Fibroblast of upper back skin (primary cell): ENCODE measurements around the gene SLC7A11.

Source experiments
- DNase-seq: peaks from one replicate; pipeline ENCODE4 v3.0.0-alpha.2; 2013

Gene SLC7A11

GRCh38 chr4:138242076-138242833 lies at the start of gene SLC7A11:
Gene SLC7A11 (minus strand): TSS chr4:138242349. CDS start chr4:138242069, 280 bp downstream.
- DNase-seq, result peak; percentile 99

GRCh38 chr4:138291431-138291830 lies 49.3 kb upstream of the SLC7A11 start:
- DNase-seq, result no peak

GRCh38 chr4:138290805-138291204 lies 48.7 kb upstream of the SLC7A11 start:
- no peak for DNase-seq

GRCh38 chr4:138279286-138279685 lies 37.1 kb upstream of the SLC7A11 start:
- no peak for DNase-seq

- no peak for DNase-seq
Observed at GRCh38 chr4:138277133-138277532, 35.0 kb upstream of the SLC7A11 start.

- peak; percentile 71 for DNase-seq
Observed at GRCh38 chr4:138275963-138276621, 33.9 kb upstream of the SLC7A11 start.

GRCh38 chr4:138275216-138275615 lies 33.1 kb upstream of the SLC7A11 start:
- no peak for DNase-seq

- no peak for DNase-seq
Observed at GRCh38 chr4:138269175-138269574, 27.0 kb upstream of the SLC7A11 start.

GRCh38 chr4:138267835-138268234 lies 25.7 kb upstream of the SLC7A11 start:
- DNase-seq, result no peak

GRCh38 chr4:138266948-138267347 lies 24.8 kb upstream of the SLC7A11 start:
- DNase-seq, result no peak

GRCh38 chr4:138263247-138263816 lies 21.2 kb upstream of the SLC7A11 start:
- DNase-seq, result no peak

- DNase-seq, result no peak
Observed at GRCh38 chr4:138262469-138262868, 20.3 kb upstream of the SLC7A11 start.

GRCh38 chr4:138262030-138262429 lies 19.9 kb upstream of the SLC7A11 start:
- DNase-seq, result no peak

- peak; percentile 68 for DNase-seq
Observed at GRCh38 chr4:138259824-138260223, 17.7 kb upstream of the SLC7A11 start.

- peak; percentile 36 for DNase-seq
Observed at GRCh38 chr4:138259271-138259670, 17.1 kb upstream of the SLC7A11 start.

GRCh38 chr4:138256608-138257007 lies 14.5 kb upstream of the SLC7A11 start:
- no peak for DNase-seq

GRCh38 chr4:138255917-138256597 lies 13.9 kb upstream of the SLC7A11 start:
- no peak for DNase-seq

GRCh38 chr4:138252551-138252950 lies 10.4 kb upstream of the SLC7A11 start:
- DNase-seq, result no peak

GRCh38 chr4:138251938-138252337 lies 9.8 kb upstream of the SLC7A11 start:
- DNase-seq, result no peak

- DNase-seq, result no peak
Observed at GRCh38 chr4:138249132-138249531, 7.0 kb upstream of the SLC7A11 start.

- no peak for DNase-seq
Observed at GRCh38 chr4:138248058-138248457, 5.9 kb upstream of the SLC7A11 start.

- no peak for DNase-seq
Observed at GRCh38 chr4:138247643-138248042, 5.5 kb upstream of the SLC7A11 start.

- no peak for DNase-seq
Observed at GRCh38 chr4:138243369-138243768, 1.2 kb upstream of the SLC7A11 start.

- DNase-seq, result no peak
Observed at GRCh38 chr4:138242834-138243156, 646 bp upstream of the SLC7A11 start.
